GM19238 (cell line): Measurements from ENCODE around the gene SRRM2.

ENCODE experiments used
- DNase-seq: peaks from one replicate; pipeline ENCODE4 v3.0.0; 2011; ENCODE audit warnings: low spot score; ENCODE audit not compliant: insufficient read length

SRRM2 gene

DNA sequence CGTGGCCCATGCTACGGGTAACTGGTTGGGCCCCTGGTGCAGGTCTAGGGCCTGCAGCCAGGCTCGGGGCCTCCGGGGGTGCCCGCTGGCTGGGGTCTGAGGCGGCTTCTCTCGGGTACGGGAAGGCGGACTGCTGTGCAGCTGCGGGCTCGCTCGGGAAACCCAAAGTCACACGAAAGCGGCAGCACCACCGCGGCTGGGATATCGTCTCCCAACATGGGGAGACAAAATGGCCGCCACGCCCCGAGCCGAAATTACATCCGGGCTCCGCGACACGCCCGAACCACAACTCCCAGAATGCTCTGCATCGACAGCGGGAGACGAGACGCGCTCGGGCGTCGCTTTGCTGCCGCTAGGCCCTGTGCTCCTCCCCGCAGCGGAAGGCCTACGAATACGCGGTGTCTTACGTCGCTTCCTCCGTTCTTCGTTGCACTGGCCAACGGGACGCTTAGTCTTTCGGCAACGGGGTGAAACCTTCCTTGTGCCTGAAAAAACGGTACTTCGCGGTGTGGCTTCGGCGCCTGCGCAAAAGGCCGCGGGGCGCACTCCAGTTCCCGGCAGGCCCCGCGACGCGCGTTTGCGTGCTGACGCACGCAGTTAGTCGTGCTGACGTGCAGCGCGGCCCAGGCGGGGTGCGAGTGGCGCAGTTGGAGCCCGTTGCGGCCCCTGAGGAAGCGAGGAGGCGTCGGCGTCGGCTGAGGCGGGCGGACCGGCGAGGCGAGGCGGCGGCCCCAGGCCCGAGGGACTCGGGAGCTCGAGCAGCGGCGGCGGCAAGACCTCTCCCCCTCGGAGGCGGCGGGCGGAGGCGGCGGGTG lies at the start of gene SRRM2:
TSS of gene SRRM2 (plus strand) at position 604 of the 815 bp plus-strand sequence. CDS start 3,727 bp downstream, outside the sequence.
- DNase-seq: peak; percentile 98

DNA sequence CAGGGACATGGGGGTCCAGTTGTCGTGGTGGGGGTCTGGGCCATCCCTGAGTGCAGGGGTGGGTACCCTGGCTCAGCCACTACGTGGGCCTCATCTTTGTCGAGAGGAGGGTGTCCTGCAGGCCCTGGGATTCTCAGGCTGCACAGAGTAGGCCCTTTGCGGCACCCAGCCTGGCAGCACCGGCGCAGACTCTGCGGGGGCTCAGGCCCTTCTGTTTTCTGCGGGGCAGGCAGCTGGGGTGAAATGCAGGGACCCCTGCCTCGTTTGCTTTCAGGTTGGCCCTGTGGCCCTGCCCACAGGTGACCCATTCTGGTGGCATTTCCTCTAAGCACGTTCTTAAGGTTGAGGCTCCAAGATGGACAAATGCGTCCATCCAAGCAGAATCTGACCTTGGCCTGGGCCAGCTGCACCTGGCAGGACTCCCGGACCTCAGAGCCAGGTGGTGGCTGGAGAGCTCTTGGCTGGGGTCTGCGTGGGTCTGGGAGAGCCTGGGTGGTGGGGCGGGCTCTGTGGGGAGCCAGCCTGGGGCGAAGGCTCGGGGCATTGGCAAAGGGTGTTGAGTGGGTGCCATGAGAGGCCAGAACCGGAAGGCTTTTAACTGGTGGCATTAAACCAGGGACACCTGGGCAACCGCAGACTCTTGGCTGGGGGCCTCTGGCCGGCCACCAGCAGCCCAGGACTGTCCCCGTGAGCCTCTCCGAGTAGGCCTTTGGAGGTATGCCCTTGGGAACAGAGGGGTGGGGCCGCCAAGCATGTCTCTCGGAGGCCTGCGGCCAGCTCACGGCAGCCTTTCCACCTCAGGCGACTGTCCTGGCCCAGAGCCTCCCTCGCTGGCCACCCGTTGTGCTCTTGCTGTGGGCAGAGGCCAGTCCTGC lies 49.3 kb upstream of the SRRM2 start:
- DNase-seq: no peak

DNA sequence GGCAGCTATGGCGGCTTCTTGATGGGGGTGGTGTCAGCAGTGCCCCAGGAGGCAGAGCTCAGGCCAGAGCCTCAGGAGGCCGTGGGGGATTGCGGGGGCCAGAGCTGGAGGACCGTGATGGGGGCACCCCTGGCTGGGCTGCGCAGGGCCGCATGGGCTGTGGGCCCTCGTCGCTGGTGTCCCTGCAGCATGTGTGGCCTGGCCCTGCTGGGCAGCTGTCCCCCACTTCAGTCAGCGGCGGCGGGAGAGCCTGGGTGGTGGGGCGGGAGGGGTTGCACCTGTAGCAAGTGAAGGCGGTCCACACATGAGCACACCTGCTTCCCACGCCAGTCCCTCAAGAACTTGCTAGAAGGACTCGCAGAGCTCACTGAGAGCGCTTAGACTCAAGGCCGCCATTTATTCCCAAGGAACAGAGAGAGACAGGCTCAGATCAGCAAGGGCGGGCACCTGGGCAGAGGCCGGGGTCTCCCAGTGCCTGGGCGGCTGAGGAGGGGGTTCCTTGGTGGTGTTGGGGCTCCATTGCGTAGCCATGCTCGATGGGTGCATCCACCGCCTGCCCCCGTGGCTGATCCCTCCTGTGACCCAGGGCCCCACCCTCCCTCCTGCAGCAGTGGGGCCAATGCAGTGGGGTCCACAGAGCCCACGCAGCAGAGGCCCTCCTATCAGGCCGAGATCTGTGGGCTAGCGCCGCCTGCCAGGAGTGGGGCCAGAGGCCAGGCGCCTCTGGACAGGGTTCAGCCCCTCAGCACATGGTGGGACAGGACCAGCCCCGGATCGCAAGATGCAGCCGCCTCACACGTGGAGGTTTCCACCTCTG lies 48.1 kb upstream of the SRRM2 start:
- DNase-seq: no peak

DNA sequence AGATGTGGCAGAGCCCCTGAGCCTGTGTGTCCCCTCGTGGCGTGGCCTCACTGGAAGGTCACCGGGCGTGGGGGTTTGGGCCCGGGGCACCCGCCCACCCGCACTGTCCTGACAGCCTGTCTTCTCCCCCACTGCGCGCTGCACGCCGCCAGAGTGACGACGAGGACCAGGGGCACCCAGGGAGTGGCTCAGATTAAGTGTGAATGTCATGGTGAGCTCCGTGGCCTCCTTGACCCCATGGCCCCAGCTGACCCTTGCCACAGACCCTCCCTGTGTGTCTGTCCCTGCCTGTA lies 47.5 kb upstream of the SRRM2 start:
- no peak for DNase-seq

DNA sequence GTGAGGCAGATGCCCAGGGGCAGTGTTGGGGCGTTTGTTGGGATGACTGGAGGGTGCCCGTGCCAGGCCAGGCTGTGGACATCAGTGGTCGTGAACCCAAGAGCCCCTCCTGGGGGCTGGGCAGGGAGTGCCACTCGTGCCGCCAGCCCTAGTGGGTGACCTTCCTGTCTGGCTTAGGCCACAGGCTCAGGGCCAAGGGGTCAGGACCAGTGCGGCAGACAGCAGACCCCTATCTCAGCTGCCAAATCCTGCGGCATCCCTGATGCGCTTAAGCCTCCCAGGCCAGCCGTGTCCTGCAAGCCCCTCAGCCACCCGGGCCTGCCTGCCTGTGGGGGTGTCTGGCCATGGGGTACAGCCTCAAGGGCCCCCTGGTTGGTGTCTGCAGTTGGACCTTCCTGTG lies 47.1 kb upstream of the SRRM2 start:
- no peak for DNase-seq

GRCh38 chr16:2706085-2706484 lies 46.4 kb upstream of the SRRM2 start:
- DNase-seq: no peak

DNA sequence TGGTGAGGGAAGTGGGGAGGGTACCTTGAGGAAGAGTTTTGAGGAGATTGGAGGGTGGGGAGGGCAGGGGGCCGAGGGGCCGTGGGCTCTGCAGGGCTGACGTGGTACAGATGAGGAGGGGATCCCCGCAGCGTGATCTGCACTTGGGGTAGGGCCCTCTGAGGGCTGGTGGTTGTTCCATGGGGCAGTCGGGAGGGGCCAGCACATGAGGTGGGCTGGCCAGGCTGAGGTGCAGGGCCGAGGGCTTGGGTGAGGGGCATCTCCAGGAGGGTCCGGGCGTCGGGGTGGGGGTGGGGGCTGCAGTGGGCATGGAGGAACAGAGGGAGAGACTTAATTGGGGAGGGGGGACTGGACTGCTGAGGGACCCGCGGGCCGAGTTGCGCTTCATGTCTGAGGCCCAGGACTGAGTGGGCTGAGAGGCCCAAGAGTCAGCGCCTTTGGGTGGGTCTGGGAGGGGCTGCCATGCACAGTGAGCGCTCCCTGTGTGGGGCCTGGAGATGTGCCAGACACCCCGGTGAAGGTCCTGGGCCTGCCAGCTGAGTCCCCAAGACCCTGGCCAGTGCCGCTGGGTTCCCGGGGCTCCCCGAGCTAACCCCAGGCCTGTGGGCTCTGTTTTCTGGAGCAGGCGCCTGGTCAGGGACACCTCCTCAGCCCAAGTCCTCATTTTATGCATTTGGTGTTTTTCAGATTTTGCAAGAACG lies 45.7 kb upstream of the SRRM2 start:
- no peak for DNase-seq

DNA sequence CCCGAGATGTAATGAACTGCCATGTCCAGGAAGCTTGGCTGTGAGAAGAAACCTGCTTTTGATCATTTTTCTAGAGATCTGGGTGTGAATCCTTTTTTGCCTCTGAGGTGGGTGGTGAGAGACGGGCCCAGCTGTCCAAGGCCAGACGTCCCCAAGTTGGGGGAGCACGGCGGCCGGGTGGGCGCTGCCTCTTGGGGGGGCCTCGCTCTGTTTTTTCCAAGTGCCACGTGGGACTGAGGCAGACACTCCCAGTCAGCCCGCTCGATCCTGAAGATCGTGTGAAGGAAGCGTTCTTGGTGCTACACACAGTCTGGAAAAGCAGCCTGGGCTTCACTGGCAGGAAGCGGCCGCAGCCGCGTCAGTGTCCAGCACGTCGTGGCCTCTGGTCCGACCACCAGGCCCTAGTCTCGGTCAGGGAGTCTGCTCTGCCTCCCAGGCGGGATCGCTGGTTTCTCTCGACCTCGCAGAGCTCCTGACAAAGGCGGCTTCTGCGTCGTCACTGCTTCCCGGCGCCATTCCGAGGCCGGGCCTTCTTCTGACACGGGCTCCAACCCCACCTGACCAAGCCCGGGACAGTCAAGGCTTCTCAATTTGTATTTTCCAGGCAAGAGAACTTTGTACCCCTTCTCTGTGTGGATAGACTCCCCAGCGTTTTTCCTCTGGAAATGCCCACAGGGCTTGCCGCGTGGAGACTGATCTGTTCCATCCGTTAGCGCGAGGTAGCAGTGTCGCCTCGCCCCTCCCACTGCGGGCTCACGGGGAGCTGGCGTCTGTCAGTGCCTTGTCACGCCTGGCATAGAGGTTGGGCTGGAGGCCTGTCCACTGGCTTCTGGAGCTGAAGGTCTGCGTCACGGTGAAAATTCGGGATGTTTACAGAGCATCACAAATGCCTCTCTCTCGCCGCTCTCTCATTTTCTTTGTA lies 44.8 kb upstream of the SRRM2 start:
- no peak for DNase-seq

- no peak for DNase-seq
These were observed 44.2 kb upstream of the SRRM2 start for GRCh38 chr16:2708290-2708639.

- no peak for DNase-seq
These were observed 43.4 kb upstream of the SRRM2 start for GRCh38 chr16:2708955-2709587.

- no peak for DNase-seq
These were observed 42.9 kb upstream of the SRRM2 start for GRCh38 chr16:2709588-2709984.

DNA sequence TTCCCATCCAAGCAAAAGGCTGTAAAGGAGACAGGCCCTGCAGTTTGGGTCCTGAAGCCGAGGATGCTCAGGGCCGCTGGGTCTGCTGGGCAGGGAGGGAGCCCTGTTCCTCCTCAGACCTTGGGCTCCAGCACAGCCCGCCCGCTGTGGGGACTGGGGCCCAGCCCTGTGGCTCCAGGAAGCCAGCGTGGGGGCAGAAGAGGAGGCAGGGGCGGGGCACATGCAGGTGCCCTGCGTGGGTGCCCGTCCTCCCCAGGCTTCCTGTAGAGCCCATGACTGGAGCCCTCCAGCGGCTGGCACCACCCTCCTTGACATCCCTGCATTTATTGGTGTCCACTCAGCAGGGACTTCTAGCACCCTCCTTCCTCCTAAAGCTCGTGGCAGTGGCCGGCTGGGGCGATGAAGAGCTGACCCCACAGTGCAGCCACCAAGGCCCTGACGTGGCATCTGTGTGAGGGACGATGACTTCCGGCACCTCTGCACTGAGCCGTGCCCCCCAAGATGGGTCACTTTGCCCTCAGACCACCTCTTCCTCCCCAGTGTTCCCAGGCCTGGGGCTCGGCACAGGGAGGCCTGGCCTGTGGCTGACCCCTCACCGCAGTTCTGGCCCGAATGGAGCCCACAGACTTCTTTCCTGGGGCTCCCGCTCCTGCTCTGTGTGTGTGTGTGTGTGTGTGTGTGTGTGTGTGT lies 42.3 kb upstream of the SRRM2 start:
- no peak for DNase-seq

- no peak for DNase-seq
These were observed 41.7 kb upstream of the SRRM2 start for GRCh38 chr16:2710711-2711231.

DNA sequence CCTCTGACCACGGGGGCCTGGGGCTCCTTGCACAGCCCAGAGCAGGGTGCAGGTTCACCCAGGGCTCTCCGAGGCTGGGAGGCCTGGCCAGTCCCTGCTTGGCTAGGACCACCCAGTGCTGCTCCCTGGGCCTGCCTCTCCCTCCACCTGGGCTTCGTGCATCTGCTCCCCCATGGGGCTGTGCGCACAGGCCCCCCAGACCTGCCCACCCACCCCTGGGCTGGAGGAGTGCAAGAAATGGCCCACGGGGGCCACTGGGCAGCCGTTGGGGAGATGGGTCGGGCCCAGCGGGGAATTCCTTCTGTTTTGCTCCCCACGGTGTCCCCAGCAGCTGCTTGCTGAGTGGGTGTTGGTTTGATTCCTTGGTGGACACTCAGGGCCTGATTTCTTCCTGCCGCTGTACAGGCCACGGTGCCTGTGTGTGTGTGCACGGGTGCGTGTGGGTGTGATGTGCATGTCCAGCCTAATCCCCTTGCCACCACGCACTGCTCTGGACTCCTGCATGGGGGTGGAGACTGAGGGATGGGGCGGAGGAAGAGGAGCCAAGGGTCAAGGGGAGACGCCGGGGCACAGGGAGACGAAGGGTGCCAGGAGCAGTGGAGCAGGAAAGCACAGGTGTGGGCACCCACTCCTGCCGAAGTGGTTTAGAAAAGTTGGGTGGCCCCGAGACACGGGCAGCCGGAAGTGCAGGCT lies 40.9 kb upstream of the SRRM2 start:
- no peak for DNase-seq

DNA sequence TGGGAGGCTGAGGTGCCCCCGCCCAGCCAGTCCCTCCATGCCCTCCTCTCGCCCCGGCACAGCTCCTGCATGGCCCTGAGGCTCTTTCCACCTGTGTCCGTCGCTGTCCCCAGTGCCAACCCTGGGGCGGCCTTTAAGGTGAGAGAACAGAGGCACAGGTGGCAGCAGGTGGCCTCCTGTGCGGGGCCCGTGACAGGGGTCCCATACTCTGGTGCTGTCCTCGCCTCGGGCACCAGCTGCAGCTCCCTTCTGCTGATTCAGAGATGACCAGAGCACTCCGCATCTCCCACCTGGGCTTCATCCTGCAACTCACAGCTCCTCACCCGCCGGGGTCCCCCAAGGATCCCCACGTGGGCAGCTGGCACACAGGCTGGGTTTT lies 40.4 kb upstream of the SRRM2 start:
- DNase-seq: no peak

DNA sequence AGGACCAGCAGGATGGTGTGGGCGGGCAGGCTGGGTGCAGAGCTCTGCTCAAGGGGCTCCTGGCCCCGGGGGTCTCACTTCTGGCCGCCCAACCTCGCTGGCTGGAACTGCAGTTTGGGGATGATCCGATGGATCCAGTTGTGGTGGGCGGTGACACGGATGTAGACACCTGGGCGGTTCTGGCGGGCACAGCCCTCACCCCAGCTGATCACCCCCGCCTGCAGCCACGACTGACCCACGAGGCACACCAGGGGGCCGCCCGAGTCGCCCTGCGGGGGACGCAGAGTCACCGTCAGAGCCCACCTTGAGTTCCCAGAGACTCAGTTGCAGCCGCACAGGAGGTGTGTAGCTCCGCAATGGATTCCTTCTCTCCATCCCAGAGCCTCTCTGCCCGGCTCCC lies 39.9 kb upstream of the SRRM2 start:
- no peak for DNase-seq

DNA sequence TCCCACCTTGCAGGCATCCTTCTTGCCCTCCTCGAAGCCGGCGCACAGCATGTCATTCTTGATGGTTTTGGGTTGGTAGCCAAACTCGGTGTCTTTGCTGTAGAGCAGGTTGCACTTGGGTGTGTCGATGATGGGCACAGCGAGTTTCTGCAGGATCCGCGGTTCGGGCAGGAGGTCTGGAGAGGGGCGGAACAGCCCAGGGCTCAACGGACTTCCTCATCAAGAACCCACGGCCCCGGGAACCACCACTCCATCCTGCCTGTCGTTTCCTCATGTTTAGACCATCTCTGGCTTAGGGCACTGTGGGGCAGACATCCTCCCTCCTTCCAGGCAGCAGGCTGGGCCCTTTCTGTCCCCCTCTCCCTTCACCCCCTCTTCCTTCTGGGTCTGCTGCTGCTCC lies 38.9 kb upstream of the SRRM2 start:
- no peak for DNase-seq

DNA sequence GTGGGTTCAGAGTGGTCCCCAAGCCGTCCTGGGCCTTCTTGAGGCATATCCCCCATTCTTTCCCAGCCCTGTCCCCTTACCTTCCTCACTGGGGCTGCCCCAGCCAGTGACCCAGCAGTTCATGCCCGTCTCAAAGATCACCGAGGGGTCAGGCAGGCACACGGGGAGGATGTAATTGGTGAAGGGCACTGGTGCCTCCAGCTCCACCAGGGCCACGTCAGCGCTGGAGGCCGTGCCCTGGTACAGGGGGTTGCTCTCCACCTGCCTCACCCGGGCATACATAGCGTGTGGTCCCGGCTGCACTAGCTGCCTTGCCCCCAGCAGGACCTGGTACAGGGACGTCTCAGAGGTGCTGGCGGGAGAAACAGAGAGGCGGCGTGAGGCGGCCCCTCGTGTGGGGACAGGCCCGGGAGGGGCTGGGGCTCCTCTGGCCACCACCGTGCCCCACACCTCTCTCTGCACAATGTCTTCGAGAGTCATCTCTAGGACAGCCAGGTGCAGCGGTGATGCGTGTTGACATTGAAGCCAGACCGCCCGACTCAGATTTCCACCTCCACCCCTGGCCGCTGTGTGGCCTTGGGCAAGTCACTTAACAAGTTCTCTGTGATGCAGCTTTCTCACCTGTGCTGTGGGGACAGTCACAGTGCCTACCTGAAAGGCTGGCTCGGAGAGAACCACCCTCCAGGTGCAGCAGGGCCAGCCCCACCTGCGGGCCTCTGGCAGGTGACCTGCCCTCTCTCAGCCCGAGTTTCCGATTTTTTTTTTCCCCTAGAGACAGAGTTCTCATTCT lies 38.3 kb upstream of the SRRM2 start:
- no peak for DNase-seq
